ENCODE measurements around the gene CAPN9.

DNA sequence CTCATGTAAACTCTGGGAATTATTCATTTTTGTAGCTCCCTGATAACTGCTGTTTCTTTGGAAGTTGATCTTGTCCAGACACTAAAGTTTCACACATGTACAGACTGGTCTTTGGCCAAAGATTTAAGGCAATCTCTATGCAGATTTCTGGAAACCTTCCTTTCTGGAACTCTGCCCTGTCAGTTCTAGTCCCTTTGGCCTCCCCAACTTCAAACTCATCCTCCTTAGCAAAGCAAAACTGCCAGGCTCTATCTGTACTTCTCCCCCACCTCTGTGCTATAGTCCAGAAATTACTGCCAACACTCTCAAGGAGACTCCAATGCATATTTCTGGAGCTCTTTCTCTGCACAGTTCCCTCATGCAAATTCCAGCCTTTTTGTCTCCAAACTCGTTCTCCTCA, 84.6 kb downstream of the CAPN9 start:
- TF ChIP-seq, protein P1, sequence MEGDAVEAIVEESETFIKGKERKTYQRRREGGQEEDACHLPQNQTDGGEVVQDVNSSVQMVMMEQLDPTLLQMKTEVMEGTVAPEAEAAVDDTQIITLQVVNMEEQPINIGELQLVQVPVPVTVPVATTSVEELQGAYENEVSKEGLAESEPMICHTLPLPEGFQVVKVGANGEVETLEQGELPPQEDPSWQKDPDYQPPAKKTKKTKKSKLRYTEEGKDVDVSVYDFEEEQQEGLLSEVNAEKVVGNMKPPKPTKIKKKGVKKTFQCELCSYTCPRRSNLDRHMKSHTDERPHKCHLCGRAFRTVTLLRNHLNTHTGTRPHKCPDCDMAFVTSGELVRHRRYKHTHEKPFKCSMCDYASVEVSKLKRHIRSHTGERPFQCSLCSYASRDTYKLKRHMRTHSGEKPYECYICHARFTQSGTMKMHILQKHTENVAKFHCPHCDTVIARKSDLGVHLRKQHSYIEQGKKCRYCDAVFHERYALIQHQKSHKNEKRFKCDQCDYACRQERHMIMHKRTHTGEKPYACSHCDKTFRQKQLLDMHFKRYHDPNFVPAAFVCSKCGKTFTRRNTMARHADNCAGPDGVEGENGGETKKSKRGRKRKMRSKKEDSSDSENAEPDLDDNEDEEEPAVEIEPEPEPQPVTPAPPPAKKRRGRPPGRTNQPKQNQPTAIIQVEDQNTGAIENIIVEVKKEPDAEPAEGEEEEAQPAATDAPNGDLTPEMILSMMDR (IDR thresholded peaks at IDR 0.05) = no peak
- TF ChIP-seq POLR2A (IDR thresholded peaks at IDR 0.05) = no peak
